HEK293 (cell line): ENCODE measurements around the gene SERHL2.
"Not testable (repeated sequence)": the region's sequence is repeated elsewhere in the genome, so short reads cannot be mapped to it uniquely, and the experiment has no call there.

ENCODE experiments used
- CTCF ChIA-PET: fragments of 350-600 bp; formaldehyde crosslinking; extraction: SDS; loops from one replicate; lab custom pipeline; 2021; ENCODE audit warnings: antibody characterized with exemption; lab: Yijun Ruan, JAX
- POLR2A ChIA-PET: fragments of 300-600 bp; formaldehyde crosslinking; extraction: SDS; loops from one replicate; lab custom pipeline; 2020; ENCODE audit warnings: antibody characterized with exemption, inconsistent platforms; lab: Yijun Ruan, JAX
- H3K27ac ChIP-seq: fragments of 200-500 bp; sonication (Bioruptor generic); 2 replicates; pipeline ENCODE4 v1.5.1; 2014; ENCODE audit warnings: low read depth, low read length, control low read depth, inconsistent platforms; ENCODE audit errors: extremely low read depth
- H3K36me3 ChIP-seq, 2 experiments: fragments of 200-500 bp in 1 of 2; sonication (Bioruptor generic) in 1 of 2; 1 replicate in 1 of 2; 2 replicates in 1 of 2; pipeline ENCODE4 v1.5.1; 2014 to 2017; ENCODE audit warnings: inconsistent platforms in 2 of 2, low read length in 2 of 2; ENCODE audit not compliant: control insufficient read depth in 2 of 2, insufficient read depth in 1 of 2
- H3K4me1 ChIP-seq: fragments of 200-500 bp; sonication (Bioruptor generic); 2 replicates; pipeline ENCODE4 v1.5.1; 2014; ENCODE audit warnings: mild to moderate bottlenecking, low read length, inconsistent platforms; ENCODE audit not compliant: control insufficient read depth, insufficient read depth
- H3K4me3 ChIP-seq: 2 replicates; pipeline ENCODE4 v1.5.1; 2011; ENCODE audit warnings: low read depth, mild to moderate bottlenecking, control low read depth, low read length, moderate library complexity
- H3K9me3 ChIP-seq: fragments of 200-500 bp; sonication (Bioruptor generic); 2 replicates; pipeline ENCODE4 v1.5.1; 2014; ENCODE audit warnings: low read depth, low read length, inconsistent platforms; ENCODE audit not compliant: control insufficient read depth, insufficient read depth
- GLIS1 ChIP-seq: fragments of 450-650 bp; formaldehyde crosslinking; IDR thresholded peaks from 2 replicates; pipeline ENCODE4 v1.5.1; 2016; ENCODE audit warnings: missing biosample characterization, missing genetic modification characterization
- PRDM1 ChIP-seq: fragments of 450-650 bp; formaldehyde crosslinking; IDR thresholded peaks from 2 replicates; pipeline ENCODE4; 2016; ENCODE audit warnings: missing biosample characterization, missing genetic modification characterization
- SETDB1 ChIP-seq: IDR thresholded peaks from one replicate; pipeline ENCODE4 v1.6.1; 2017; ENCODE audit warnings: mild to moderate bottlenecking, low read length, moderate library complexity, mixed read lengths; ENCODE audit not compliant: insufficient read length
- TRIM28 ChIP-seq: IDR thresholded peaks from 2 replicates; pipeline ENCODE4 v1.6.1; 2011; ENCODE audit warnings: low read length, control low read depth, borderline replicate concordance
- ZEB2 ChIP-seq: fragments of 450-650 bp; formaldehyde crosslinking; IDR thresholded peaks from 2 replicates; pipeline ENCODE4 v1.5.1; 2016; ENCODE audit warnings: missing biosample characterization, missing genetic modification characterization
- ZNF140 ChIP-seq: fragments of 450-650 bp; formaldehyde crosslinking; IDR thresholded peaks from 2 replicates; pipeline ENCODE4 v1.5.1; 2016; ENCODE audit warnings: missing biosample characterization, missing genetic modification characterization
- ZNF2 ChIP-seq: fragments of 450-650 bp; formaldehyde crosslinking; IDR thresholded peaks from 2 replicates; pipeline ENCODE4 v1.5.1; 2016; ENCODE audit warnings: missing biosample characterization, missing genetic modification characterization
- ZNF449 ChIP-seq: fragments of 450-650 bp; formaldehyde crosslinking; IDR thresholded peaks from 2 replicates; pipeline ENCODE4 v1.5.1; 2017; ENCODE audit warnings: missing biosample characterization, mild to moderate bottlenecking, missing genetic modification characterization, moderate library complexity
- ZNF549 ChIP-seq: fragments of 450-650 bp; IDR thresholded peaks from 2 replicates; pipeline ENCODE4 v1.5.1; 2018; ENCODE audit warnings: missing biosample characterization, missing genetic modification characterization, mild to moderate bottlenecking, inconsistent platforms, moderate library complexity
- ZNF747 ChIP-seq: fragments of 450-650 bp; formaldehyde crosslinking; IDR thresholded peaks from 2 replicates; pipeline ENCODE4 v1.5.1; 2016; ENCODE audit warnings: missing biosample characterization, missing genetic modification characterization
- ZSCAN30 ChIP-seq: fragments of 450-650 bp; IDR thresholded peaks from 2 replicates; pipeline ENCODE4 v1.5.1; 2018; ENCODE audit warnings: missing biosample characterization, mild to moderate bottlenecking, missing genetic modification characterization, moderate library complexity
- TF ChIP-seq, protein P1 (sequence below): fragments of 450-650 bp; formaldehyde crosslinking; optimal IDR thresholded peaks from 2 replicates; pipeline ENCODE3; 2016; ENCODE audit warnings: missing biosample characterization, mild to moderate bottlenecking, missing genetic modification characterization

SERHL2 gene

DNA sequence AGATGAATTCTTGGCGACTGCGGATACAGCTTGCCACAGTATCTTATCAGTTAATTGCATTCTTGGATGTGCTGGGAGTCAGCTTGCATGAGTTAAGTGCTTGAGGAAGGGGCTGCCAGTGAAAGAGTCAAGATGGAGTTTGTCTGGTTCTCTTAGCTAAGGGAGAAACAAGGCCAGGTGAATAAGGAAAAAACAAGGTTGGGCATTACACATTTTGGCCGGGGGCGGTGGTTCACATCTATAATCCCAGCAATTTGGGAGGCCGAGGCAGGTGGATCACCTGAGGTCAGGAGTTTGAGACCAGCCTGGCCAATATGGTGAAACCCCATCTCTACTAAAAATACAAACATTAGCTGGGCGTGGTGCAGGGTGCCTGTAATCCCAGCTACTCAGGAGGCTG, 5.6 kb upstream of the SERHL2 start:
- peak; percentile 36; the same call in 1 of the 2 replicates for TF ChIP-seq ZNF449
- not testable (repeated sequence) for H3K36me3 ChIP-seq, H3K4me3 ChIP-seq, H3K4me1 ChIP-seq, H3K9me3 ChIP-seq, H3K27ac ChIP-seq
- CTCF ChIA-PET, result interaction anchor here (0.6 to 1.5 kb wide), 3 partner anchors 14 to 1374 kb away, joined by 3 to 4 read pairs (median 3); no protein-coding TSS in a partner anchor
- POLR2A ChIA-PET, result interaction anchor here (1.2 kb wide), 1 partner anchor 22 kb away, joined by 3 read pairs; no protein-coding TSS in a partner anchor

DNA sequence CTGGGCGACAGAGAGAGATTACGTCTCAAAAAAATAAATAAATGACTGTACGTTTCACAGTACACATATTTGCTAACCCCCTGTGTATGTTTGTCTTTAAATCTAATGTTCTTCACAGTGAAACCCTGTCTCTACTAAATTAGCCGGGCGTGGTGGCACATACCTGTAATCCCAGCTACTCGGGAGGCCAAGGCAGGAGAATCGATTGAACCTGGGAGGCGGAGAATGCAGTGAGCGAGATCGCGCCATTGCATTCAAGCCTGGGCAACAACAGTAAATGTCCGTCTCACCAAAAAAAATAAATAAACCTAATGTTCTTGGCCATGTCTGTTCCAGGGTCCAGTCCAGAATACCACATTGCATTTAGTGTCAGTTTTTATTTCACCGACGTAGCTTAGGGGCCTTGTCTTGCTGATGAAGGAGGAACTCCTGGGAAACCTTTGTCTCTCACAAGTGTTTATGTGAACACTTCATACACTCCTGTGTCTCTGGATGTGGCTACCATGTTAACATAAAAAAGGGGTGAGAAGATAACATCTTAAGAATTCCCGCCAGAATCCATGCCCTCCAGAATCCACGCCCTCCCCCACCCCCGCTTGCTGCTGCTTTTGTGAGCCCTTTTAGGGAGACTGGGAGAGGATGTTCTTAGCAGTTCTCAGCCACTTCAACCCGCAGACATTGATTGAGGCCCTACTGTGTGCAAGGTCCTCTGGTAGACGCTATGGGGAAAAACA, 5.0 kb upstream of the SERHL2 start:
- no peak overlapping the region for H3K4me3 ChIP-seq
- TF ChIP-seq ZSCAN30 (no peak), GLIS1 (tag by site-specific recombination) (no peak), ZNF140 (tag by site-specific recombination) (no peak), ZNF747 (tag by site-specific recombination) (no peak), ZEB2 (tag by site-specific recombination) (no peak), SETDB1 (no peak), TRIM28 (0 out of 2 replicates have a peak, but pooled peaks have one; percentile 21)
- H3K4me1 ChIP-seq, result no peaks in the 10 kb centered on the region; the same call in 1 of the 2 replicates
- H3K27ac ChIP-seq, result no peak overlapping the region
- no peaks in the 10 kb centered on the region for H3K36me3 ChIP-seq
- ChIA-PET POLR2A (interaction anchor here (1.2 kb wide), 1 partner anchor 21 kb away, joined by 3 read pairs; no protein-coding TSS in a partner anchor), CTCF (interaction anchor here (1.5 kb wide), 1 partner anchor 73 kb away, joined by 4 read pairs; no protein-coding TSS in a partner anchor)
- H3K9me3 ChIP-seq, result no peaks in the 10 kb centered on the region

DNA sequence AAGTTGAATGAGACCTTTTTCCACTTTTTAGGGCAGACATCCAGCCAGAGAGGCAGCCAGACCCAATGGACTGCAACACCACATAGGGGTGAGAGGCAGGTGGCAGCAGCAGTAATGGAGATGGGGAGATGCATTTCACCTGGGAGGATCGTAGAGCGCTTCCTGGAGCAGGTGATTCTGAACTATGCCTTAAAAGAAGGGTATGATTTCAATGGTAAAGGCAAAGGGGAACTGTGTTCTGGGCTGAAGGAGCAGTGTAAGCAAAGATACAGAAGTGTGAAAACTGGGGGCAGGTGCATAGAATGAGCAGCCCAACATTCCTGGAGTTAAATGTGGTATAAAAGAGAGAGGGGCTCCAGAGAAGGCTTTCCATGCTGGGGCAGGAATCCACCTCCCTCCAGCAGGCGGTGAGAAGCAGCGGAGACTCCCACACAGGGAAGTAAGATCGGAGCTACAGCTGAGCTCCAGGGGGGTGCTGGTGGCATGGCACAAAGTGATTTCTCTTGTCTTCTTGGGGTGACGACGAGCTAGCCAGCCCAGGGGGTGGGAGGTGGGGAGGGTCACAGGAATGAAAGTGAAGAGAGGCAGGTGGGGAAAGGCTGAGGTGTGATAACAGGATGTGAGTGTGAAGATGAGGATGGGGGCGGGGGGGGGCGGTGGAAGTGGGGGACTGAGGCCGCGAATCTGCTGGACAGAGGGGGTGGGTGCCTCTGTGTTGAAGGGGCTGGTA, 4.3 kb upstream of the SERHL2 start:
- no peak overlapping the region for H3K27ac ChIP-seq
- H3K9me3 ChIP-seq, result no peaks in the 10 kb centered on the region
- H3K4me1 ChIP-seq, result no peaks in the 10 kb centered on the region; the same call in 1 of the 2 replicates
- ChIA-PET CTCF (interaction anchor here (1.3 to 1.4 kb wide), 3 partner anchors 12 to 22 kb away, joined by 3 to 9 read pairs (median 5); no protein-coding TSS in a partner anchor), POLR2A (interaction anchor here (0.6 kb wide), 1 partner anchor 10 kb away, joined by 4 read pairs; no protein-coding TSS in a partner anchor)
- no peaks in the 10 kb centered on the region for H3K36me3 ChIP-seq
- TF ChIP-seq PRDM1 (no peak), ZNF2 (tag by site-specific recombination) (no peak), ZNF549 (tag by site-specific recombination) (no peak)
- TF ChIP-seq, protein P1, sequence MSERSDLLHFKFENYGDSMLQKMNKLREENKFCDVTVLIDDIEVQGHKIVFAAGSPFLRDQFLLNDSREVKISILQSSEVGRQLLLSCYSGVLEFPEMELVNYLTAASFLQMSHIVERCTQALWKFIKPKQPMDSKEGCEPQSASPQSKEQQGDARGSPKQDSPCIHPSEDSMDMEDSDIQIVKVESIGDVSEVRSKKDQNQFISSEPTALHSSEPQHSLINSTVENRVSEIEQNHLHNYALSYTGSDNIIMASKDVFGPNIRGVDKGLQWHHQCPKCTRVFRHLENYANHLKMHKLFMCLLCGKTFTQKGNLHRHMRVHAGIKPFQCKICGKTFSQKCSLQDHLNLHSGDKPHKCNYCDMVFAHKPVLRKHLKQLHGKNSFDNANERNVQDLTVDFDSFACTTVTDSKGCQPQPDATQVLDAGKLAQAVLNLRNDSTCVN, result no peak
- H3K4me3 ChIP-seq, result no peak overlapping the region

DNA sequence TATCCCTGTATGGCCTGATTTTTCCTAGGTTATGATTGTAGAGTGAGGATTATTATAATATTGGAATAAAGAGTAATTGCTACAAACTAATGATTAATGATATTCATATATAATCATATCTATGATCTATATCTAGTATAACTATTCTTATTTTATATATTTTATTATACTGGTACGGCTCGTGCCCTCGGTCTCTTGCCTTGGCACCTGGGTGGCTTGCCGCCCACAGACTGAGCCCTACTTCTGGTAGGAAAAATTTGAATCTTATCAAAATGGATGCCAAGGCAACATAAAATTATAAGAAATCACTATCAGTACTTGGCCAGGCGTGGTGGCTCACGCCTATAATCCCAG, 1.5 kb upstream of the SERHL2 start:
- H3K9me3 ChIP-seq, H3K4me3 ChIP-seq, H3K36me3 ChIP-seq, H3K27ac ChIP-seq, H3K4me1 ChIP-seq: not testable (repeated sequence)
- ChIA-PET POLR2A (interaction anchor here (0.7 kb wide), 1 partner anchor 121 kb away, joined by 4 read pairs; no protein-coding TSS in a partner anchor), CTCF (interaction anchor here (0.6 kb wide), 2 partner anchors 601 to 855 kb away, joined by 3 to 5 read pairs; no protein-coding TSS in a partner anchor)
